Stomach (tissue), 4 donors: ENCODE results near the gene LY6G5B.

Experiments used
- POLR2A ChIP-seq, 4 donors: fragments of 450-650 bp; IDR thresholded peaks; one replicate each; pipeline ENCODE4 v1.6.1; 2016; ENCODE audit warnings: antibody characterized with exemption in 4 of 4, control low read depth in 2 of 4, mild to moderate bottlenecking in 1 of 4, moderate library complexity in 1 of 4
- TF ChIP-seq, protein P1 (sequence below), 7 experiments: fragments of 450-650 bp in 4 of 7; fragments of 200-600 bp in 3 of 7; sonication (generic) in 3 of 7; IDR thresholded peaks; one replicate each; pipeline ENCODE4 v1.5.1; 2016 to 2019; ENCODE audit warnings: antibody characterized with exemption in 7 of 7, control low read depth in 2 of 7, mild to moderate bottlenecking in 1 of 7

DNA sequence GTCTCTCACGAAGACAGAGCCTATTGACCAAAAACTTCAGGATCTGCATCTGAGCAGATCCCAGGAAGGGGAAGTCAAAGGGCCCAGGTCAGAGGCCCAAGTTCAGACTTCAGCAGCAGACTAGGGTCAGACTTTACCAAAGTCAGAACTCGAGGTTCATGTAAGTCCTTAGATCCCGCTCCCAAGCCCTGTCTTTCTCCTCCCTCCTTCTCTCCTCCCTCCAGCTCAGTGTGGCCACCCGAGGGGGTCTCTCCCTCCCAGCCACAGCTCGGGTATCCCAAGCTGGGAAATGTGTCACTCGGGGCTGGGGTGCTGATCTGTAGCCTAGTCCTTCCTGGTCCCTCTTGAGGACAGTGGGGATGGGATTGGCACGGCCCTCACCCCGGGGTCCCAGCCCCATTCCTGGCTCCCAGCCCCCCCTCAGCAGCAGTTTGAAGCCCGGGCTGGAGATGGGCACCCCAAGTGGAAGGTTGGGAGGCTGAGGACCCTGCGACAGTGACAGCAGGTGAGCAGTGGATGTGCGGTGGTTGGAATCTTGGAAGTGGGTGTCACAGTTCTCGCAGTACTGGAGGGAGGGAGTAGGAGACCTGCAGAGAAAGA lies 7.6 kb upstream of the LY6G5B start:
- TF ChIP-seq, protein P1, sequence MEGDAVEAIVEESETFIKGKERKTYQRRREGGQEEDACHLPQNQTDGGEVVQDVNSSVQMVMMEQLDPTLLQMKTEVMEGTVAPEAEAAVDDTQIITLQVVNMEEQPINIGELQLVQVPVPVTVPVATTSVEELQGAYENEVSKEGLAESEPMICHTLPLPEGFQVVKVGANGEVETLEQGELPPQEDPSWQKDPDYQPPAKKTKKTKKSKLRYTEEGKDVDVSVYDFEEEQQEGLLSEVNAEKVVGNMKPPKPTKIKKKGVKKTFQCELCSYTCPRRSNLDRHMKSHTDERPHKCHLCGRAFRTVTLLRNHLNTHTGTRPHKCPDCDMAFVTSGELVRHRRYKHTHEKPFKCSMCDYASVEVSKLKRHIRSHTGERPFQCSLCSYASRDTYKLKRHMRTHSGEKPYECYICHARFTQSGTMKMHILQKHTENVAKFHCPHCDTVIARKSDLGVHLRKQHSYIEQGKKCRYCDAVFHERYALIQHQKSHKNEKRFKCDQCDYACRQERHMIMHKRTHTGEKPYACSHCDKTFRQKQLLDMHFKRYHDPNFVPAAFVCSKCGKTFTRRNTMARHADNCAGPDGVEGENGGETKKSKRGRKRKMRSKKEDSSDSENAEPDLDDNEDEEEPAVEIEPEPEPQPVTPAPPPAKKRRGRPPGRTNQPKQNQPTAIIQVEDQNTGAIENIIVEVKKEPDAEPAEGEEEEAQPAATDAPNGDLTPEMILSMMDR (IDR thresholded peaks at IDR 0.05): no peak
- TF ChIP-seq POLR2A (IDR thresholded peaks at IDR 0.05): no peak
